HG02678 (cell line): ENCODE data around the gene SLITRK4.

ENCODE experiments used
- ATAC-seq: cut with Tn5 transposase; IDR thresholded peaks from one replicate; pipeline ENCODE4 v1.9.1; 2021; ENCODE audit warnings: mild to moderate bottlenecking, moderate library complexity; ENCODE audit not compliant: unreplicated experiment

The SLITRK4 gene, protein sequence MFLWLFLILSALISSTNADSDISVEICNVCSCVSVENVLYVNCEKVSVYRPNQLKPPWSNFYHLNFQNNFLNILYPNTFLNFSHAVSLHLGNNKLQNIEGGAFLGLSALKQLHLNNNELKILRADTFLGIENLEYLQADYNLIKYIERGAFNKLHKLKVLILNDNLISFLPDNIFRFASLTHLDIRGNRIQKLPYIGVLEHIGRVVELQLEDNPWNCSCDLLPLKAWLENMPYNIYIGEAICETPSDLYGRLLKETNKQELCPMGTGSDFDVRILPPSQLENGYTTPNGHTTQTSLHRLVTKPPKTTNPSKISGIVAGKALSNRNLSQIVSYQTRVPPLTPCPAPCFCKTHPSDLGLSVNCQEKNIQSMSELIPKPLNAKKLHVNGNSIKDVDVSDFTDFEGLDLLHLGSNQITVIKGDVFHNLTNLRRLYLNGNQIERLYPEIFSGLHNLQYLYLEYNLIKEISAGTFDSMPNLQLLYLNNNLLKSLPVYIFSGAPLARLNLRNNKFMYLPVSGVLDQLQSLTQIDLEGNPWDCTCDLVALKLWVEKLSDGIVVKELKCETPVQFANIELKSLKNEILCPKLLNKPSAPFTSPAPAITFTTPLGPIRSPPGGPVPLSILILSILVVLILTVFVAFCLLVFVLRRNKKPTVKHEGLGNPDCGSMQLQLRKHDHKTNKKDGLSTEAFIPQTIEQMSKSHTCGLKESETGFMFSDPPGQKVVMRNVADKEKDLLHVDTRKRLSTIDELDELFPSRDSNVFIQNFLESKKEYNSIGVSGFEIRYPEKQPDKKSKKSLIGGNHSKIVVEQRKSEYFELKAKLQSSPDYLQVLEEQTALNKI

DNA sequence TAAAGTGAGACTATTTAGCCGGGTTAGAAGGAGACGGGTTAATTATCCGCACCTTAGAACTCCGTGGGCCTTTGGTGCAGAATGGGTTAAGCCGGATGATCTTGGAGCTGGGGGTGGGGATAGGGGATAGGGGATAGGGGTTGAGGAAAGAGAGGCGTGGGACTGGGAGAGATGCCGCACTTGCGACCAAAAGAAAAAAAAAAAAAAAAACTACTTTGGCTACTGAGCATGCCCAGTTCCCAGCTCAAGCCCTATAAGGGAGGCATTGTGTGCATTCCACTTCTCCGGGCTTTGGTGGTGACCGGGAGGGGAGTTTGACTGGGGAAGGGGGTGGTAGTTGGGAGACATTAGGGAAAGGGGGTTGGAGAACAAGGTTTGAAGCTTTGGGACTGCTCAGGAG is at the start of gene SLITRK4:
SLITRK4 (minus strand) TSS at position 187 of the 400 bp plus-strand sequence. CDS start 4,993 bp downstream, outside the sequence.
- ATAC-seq: no peak

GRCh38 chrX:143683486-143683885 is 47.6 kb upstream of the SLITRK4 start:
- no peak for ATAC-seq

DNA sequence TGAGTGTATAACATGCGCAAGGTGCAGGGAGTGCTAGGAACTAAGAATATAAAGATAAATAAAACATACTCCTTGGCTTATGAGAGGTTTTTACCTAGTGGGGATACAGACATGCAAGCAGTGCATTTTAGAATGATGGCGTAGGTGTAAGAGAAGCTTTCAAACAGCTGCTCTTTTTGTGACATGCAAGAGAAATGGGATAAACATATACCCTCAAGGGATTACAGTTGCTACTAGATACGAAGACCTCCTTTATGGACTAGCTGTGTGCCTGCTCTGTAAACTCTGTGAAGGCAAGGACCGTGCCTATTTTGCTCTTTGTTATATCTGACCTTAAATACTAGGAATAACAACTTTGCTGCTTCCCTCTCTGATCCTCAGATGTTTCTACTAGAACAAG is 39.0 kb upstream of the SLITRK4 start:
- no peak for ATAC-seq

DNA sequence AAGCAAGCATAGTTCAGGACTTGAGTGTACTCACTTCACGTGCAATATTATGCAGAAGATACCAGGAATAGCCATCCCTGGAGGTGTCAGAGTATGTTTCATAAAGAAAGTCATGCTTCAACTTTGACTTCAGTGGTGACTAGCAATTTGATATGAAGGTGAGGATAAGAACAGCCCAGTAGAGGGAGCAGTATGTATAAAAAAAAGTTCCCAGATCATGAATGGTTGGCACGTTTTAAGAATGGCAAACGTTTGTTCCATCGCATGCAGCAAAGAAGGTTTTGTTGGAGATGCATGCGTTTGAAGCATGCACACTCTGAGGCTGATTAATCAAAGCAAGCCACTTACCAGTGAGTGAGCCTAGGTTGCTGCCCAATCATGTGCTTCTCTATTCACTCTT is 33.5 kb upstream of the SLITRK4 start:
- ATAC-seq: no peak

- ATAC-seq: no peak
These were observed 28.4 kb upstream of the SLITRK4 start for GRCh38 chrX:143664302-143664701.

GRCh38 chrX:143663755-143664154 is 27.9 kb upstream of the SLITRK4 start:
- ATAC-seq: no peak

- ATAC-seq: no peak
These were observed 25.4 kb upstream of the SLITRK4 start for GRCh38 chrX:143661286-143661685.

GRCh38 chrX:143648705-143649104 is 12.8 kb upstream of the SLITRK4 start:
- no peak for ATAC-seq

GRCh38 chrX:143642426-143642825 is 6.5 kb upstream of the SLITRK4 start:
- ATAC-seq: no peak

- ATAC-seq: no peak
These were observed 930 bp upstream of the SLITRK4 start for GRCh38 chrX:143636831-143637230.

DNA sequence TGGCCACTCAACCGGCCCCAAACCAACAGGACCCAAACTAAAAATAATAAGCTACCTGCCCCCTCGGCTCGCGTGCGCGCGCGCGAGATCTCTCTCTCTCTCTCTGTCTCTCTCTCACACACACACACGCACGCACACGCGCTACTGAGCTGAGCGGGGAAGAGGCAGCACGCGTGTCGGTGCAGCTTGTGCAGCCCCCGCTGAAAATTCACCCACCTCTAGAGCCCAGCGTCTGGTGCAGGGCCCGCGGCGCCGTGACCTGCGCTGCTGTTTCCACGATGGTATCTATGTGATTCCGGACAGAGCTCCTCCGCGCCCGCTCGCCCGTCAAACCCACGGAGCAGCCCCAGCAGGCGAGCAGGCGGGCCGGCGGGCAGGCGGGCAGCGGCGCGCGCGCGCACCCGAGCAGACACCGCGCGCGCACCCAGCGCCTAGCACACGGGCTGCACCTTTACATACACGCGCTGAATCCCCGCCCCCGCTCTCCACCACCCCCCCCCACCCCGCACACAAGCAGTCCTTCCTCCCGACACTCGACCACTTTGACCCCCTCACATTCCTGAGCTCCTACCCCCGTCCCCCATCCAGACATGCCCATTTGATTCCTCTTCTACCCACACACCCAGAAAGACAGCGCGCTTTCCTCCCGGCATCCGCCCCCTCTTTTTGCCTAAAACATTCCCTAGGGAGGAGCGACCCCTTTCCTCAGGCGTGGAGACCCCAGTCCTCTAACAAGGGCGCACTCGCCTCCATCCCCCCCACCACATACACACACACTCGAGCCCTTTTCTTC is 1.0 kb downstream of the SLITRK4 start:
- ATAC-seq: no peak

DNA sequence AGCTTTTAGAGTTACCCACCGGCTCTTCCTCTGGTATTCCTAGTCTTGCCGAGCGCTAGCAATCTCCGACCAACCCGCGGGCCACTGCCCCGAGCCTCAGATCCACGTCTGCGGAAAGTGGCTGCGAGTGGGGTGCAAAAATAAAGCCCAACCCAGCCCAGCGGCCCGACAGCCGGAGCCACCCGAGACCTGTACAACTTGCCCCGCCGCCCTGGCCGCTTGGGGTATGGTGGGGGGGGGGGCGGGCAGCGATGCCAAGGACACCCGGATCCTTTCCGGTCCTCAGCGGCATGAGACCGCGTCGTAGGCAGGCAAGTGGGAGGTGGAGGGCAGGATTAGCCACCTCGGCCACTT is 1.6 kb downstream of the SLITRK4 start:
- ATAC-seq: no peak

- ATAC-seq: no peak
These were observed 2.2 kb downstream of the SLITRK4 start for GRCh38 chrX:143633461-143634308.

DNA sequence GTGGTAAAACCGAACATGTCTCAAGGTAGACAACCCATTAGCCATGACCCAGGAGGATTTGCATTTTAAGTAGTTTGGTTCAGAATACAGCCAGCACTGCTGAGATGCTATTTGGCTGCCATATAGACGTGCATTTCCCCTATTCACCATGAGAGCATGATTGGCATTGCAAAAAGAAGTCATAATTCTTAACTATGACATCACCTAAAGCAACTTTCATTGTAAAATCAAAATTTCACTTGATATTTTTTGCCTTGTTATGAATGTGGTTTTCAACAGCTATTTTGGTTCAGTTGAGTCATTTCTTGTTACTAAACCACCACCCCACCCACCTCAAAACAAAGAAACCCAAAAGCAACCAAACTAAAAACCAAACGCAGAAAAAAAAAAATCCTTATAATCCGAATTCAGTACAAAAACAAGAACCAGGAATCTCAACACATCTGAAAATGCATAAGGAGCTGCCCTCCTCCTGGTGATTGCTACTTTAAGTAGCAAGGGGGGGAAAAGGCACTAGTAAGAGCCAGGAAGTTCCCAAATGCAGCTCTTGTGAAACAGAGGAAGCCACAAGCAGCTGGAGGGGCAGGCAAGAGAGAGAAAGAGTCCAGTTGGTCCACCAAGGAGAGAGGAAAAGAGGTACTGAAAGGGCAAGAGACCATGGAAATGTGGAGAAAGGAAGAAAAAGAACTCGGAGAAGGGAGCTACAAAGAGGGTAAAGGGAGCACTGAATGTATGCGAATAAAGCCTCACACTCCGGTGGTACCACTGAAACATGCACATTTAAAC is 3.1 kb downstream of the SLITRK4 start:
- ATAC-seq: no peak

- ATAC-seq: no peak
These were observed 12.2 kb downstream of the SLITRK4 start for GRCh38 chrX:143623657-143624056.

GRCh38 chrX:143621276-143621675 is 14.6 kb downstream of the SLITRK4 start:
- no peak for ATAC-seq

DNA sequence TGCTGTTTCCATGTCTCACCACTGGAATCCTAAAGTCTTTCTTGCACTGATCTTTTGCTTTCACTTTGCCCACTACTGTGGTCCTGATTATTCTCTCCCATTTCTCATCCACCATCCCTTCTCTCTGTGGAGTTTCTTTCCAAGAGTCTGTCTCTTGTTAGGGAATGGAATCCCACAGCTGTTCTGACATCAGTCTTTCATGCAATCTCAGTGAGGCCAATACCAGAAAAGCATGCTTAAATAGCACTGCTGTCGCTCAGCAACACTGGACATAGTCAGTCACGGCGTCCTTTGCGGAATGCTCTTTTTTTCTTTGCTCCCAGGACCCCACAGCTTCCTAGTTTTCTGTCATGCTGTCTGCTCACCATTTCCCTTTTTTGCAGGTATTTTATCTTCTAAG is 20.1 kb downstream of the SLITRK4 start:
- ATAC-seq: no peak

- ATAC-seq: no peak
These were observed 34.1 kb downstream of the SLITRK4 start for GRCh38 chrX:143601809-143602208.

GRCh38 chrX:143581240-143581639 is 54.7 kb downstream of the SLITRK4 start:
- ATAC-seq: no peak

DNA sequence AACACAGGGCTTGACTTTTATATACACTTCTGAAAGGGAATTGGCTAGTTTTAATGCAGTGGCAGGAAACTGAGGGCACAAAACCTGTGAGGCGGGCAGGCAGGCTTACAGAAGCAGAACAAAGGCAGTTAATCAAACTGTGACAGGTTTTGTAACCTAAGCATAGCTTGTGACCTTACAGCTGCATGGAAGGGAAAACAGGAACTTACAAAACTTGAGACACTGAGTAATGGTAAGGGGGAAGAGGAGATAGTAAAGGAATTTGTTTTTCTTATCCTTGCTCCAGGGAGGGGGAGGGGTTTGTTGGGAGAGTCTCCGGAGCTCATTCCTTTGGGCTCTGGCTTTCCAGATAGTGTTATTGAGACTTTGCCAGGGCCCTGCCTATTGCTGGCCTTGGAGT is 55.6 kb downstream of the SLITRK4 start:
- ATAC-seq: no peak
